Astrocyte of the hippocampus (primary cell): ENCODE data around the gene RAPH1.
A peak's percentile ranks its signal among the peaks of the same experiment; 100 is the strongest.

Experiments
- DNase-seq: peaks from one replicate; pipeline ENCODE4 v3.0.0; 2011; ENCODE audit warnings: low read depth, low spot score

RAPH1 gene

GRCh38 chr2:203535078-203535783 lies at the start of gene RAPH1:
TSS of gene RAPH1 (minus strand) at chr2:203535301. CDS start at chr2:203495353, 39,948 bp downstream.
- DNase-seq, result peak; percentile 97

- DNase-seq, result no peak
These were observed 49.7 kb upstream of the RAPH1 start for GRCh38 chr2:203584784-203585183.

GRCh38 chr2:203583701-203584100 lies 48.6 kb upstream of the RAPH1 start:
- DNase-seq, result peak; percentile 58

GRCh38 chr2:203583084-203583695 lies 48.1 kb upstream of the RAPH1 start:
- no peak for DNase-seq

- DNase-seq, result peak; percentile 67
These were observed 47.4 kb upstream of the RAPH1 start for GRCh38 chr2:203582468-203582867.

GRCh38 chr2:203580844-203581243 lies 45.7 kb upstream of the RAPH1 start:
- no peak for DNase-seq

GRCh38 chr2:203579730-203580129 lies 44.6 kb upstream of the RAPH1 start:
- DNase-seq, result no peak

GRCh38 chr2:203578759-203579643 lies 43.9 kb upstream of the RAPH1 start:
- DNase-seq, result peak; percentile 65

- peak; percentile 48 for DNase-seq
These were observed 39.7 kb upstream of the RAPH1 start for GRCh38 chr2:203574824-203575223.

GRCh38 chr2:203572316-203572715 lies 37.2 kb upstream of the RAPH1 start:
- DNase-seq, result no peak

- DNase-seq, result no peak
These were observed 34.7 kb upstream of the RAPH1 start for GRCh38 chr2:203569677-203570316.

- DNase-seq, result peak; percentile 24
These were observed 32.6 kb upstream of the RAPH1 start for GRCh38 chr2:203567691-203568090.

GRCh38 chr2:203566161-203566560 lies 31.1 kb upstream of the RAPH1 start:
- DNase-seq, result no peak

GRCh38 chr2:203565076-203565475 lies 30.0 kb upstream of the RAPH1 start:
- no peak for DNase-seq

- DNase-seq, result no peak
These were observed 27.2 kb upstream of the RAPH1 start for GRCh38 chr2:203562268-203562667.

GRCh38 chr2:203559641-203560040 lies 24.5 kb upstream of the RAPH1 start:
- no peak for DNase-seq

GRCh38 chr2:203553784-203554183 lies 18.7 kb upstream of the RAPH1 start:
- no peak for DNase-seq

GRCh38 chr2:203551778-203552177 lies 16.7 kb upstream of the RAPH1 start:
- DNase-seq, result no peak

- no peak for DNase-seq
These were observed 15.2 kb upstream of the RAPH1 start for GRCh38 chr2:203550266-203550665.

- DNase-seq, result peak; percentile 28
These were observed 14.3 kb upstream of the RAPH1 start for GRCh38 chr2:203549406-203549805.

GRCh38 chr2:203548887-203549286 lies 13.8 kb upstream of the RAPH1 start:
- no peak for DNase-seq

GRCh38 chr2:203547356-203547755 lies 12.3 kb upstream of the RAPH1 start:
- no peak for DNase-seq
